HG03521 (cell line): ENCODE measurements around the gene HCST.
A peak's percentile ranks its signal among the peaks of the same experiment; 100 is the strongest.
"Not testable (repeated sequence)": the region's sequence is repeated elsewhere in the genome, so short reads cannot be mapped to it uniquely, and the experiment has no call there.

Source experiments
- ATAC-seq: cut with Tn5 transposase; IDR thresholded peaks from one replicate; pipeline ENCODE4 v1.9.1; 2021; ENCODE audit warnings: mild to moderate bottlenecking, moderate library complexity; ENCODE audit not compliant: unreplicated experiment

Gene HCST

DNA sequence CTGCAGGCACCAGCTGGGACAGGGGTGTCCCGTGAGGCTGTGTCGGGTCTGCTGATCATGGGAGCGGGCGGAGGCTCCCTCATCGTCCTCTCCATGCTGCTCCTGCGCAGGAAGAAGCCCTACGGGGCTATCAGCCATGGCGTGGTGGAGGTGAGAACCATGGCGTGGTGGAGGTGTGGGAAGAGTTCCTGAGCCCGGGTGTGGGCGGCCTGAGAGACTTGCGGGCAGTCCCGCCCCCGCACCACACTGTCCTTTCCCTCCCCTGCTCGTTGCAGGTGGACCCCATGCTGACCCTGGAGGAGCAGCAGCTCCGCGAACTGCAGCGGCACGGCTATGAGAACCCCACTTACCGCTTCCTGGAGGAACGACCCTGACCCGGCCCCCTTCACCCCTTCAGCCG, 23.3 kb upstream of the HCST start:
- no peak for ATAC-seq

DNA sequence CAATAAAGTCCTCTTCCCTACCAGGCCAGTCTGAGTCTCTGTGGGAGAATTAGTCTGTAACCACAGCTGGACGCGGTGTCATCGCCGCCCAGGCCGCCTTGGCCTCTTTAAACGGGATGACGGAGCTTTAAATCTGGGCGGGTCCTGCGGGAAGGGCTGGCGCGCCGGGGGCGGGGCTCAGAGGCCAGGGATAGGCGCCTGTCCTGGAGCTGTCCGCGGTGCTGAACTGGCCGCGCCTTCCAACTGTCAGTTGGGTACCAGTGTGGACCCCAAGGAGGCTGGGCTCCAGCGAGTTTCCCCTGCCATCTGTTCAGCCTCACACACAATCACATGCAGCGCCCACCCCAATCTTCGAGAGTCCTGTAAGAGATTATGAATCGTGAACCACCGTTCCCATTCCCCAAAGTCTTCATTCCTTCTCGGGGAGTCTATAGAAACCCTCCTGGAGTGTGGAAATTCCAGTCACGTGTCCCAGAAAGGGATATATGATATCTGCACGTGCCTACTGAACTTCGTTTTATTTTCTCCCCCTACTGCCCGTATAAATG, 22.5 kb upstream of the HCST start:
- ATAC-seq: no peak

DNA sequence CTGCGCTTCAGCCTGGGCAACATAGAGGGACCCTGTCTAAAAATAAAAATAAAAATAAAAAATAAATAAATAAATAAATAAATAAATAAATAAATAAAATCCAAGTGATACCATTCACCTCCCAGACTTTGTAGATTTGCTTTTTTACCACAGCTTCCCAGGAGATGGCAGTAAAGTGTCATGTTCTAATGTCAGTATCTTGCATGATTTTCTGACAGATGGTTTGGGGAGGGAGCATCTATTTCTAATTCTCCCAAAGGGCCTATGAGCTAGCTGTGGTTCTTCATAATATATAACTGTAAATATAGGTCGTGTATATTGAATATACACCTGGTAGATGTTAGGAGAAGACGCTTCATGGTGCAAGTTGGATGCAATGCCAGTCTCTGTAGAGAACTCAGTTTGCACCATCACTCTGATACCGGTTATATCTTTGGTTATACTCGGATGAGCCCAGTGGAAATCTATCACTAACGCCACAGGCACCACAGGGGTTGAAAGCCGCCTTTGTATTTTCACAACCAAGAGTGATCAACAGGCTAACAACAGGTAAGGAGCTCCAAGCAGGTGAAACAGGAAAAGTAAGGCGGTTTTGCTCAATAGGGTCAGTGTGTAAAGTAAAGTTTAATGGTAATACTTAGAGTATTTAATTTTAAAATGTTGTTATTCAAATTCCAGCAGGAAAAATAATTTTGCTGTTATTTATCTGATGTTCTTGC, 20.1 kb upstream of the HCST start:
- ATAC-seq: no peak

DNA sequence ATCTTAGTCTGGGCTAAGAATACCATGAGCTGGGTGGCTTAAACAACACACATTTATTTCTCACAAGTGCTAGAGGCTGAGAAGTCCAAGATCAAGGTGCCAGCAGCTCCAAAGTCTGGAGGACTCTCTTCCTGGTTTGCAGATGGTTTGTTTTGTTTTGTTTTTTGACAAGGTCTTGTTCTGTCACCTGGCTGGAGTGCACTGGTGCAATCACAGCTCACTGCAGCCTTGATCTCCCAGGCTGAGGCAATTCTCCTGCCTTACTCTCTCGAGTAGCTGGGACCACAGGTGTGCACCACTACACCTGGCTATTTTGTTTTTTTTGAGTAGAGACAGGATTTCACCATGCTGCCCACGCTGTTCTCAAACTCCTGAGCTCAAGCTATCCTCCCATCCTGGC, 18.4 kb upstream of the HCST start:
- ATAC-seq: no peak

DNA sequence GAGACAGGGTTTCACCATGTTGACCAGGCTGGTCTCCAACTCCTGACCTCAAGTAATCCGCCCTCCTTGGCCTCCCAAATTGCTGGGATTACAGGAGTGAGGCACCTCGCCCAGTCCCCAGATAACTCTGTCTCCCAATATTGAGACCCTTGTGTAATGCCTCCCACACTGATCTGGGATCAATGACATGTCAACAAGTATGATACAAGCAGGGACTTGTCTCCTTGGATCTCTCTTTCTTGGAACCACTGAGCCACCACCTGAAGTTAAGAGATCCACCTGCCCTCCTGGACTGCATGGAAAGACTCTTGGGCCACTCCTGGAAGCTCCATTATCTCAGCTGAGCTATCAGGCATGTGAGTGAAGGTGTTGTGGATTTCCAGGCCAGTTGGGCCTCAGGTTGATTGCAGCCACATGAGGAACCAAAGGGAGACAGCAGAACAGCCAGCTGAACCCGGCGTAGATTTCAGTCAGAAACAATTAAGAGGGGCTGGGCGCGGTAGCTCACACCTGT, 17.0 kb upstream of the HCST start:
- no peak for ATAC-seq

DNA sequence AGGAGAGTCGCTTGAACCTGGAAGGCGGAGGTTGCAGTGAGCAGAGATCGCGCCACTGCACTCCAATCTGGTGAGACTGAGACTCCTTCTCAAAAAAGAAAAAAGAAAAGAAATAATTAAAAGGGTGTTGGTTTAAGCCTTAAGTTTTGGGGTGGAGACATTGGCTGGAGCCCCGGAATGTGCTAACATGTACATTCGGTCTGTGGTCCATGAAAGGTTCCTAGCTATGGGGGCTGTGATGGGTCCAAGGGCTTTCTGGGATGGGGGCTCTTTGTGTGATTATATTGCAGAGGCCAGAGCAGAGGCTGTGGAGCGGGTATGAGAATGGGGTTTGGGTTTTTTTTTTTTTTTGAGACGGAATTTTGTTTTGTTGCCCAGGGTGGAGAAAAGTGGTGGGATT, 16.4 kb upstream of the HCST start:
- ATAC-seq: no peak

DNA sequence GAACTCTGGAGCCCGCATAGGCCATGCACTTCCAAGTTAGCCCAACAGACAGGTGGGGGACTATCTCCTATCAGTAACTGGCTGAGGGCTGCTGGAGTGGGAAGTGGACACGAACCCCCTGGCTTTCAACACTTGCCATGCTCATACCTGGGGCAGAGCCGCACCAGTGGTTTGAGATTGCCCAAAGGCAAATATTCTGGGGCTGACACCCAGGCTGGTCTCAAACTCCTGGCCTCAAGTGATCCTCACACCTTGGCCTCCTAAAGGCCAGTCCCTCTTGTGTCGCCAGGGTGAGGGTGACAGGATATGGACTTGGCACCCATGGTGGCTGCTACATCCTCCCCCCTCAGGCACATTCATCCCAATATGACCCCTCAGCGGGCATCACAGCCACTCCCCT, 15.1 kb upstream of the HCST start:
- ATAC-seq: no peak

DNA sequence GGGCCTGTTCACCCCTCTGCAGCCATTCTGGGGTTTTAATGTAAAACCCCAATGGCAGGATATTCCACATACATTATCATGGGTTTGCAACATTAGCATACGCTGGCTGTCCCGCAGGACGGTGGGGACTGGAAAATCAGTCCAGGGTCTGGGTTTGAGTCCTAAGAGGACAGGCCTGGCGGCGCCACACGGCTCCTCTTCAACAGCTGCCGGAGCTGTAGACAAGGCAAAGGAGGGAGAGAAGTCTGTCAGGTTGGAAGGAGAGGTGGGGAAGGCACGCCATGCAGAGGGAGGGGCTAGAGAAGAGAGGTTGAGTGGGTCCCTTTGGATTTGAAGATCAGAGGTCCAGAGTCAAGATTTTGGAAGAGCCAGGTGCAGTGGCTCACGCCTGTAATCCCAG, 13.9 kb upstream of the HCST start:
- no peak for ATAC-seq

DNA sequence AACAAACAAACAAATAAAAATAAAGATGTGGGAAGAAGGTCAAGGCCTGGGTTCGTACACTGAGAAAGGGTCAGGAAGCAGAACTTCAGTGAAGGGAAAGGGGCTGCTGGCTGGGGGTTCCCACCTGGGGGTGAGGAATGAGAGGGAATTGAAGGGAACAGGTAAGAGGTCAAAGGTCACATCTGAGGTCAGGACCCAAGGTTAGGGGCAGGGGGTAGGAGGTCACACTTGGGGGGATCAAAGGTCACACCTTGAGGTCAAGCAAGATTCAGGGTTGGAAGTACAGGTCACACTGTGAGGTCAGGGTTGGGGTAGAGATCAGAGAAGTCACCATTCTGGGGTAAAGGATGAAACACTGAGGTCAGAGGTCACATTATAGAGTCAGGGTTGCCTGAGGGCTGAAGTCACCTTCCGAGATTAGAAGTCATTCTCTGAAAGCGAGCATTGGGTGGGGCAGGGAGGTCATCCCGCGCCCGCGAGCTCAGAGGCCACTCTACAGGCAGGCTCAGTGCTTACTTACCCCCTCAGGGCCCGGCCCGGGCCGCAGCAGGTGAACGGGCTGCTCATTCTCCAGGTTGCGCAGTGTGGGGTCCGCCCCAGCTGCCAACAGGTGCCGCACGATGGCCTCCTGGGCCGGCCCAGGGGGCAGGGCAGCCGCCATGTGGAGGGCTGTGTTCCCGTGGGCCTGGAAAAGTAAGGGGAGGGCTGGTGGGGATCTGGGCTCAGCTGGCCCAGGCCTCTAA, 12.8 kb upstream of the HCST start:
- ATAC-seq: no peak

DNA sequence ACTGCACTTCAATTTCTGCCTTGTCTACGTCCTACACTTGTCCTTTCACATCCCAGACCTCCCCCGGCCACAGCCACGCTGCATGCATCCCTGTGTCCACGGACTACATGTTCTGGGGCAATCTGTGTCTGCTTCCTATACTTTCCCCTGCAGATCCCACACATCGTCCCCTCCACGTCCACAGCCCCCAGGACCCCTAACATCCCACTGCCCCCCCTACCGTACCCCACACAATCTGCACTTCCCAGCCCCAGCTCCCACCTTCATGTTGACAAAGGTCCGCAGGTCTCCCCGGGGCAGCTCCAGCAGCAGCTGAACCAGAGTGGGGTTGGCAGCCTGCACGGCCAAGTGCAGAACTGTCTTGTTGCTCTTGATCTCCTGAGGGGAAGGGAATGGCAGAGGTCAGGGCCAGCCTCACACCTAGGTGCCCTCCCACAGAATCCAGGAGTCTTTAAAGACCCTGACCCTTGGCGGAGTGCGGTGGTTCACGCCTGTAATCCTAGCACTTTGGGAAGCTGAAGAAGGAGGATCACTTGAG, 12.1 kb upstream of the HCST start:
- no peak for ATAC-seq

DNA sequence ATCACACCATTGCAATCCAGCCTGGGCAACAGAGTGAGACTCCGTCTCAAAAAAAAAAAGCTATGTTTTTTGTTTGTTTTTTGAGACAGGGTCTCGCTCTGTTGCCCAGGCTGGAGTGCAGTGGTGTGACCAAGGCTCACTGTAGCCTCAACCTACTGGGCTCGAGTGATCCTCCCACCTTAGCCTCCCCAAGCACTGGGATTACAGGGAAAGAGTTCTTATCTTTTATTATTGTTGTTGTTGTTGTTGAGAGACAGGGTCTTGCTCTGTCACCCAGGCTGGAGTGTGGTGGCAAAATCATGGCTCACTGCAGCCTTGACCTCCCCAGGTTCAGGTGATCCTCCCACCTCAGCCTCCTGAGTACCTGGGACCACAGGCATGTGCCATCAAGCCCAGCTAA, 10.5 kb upstream of the HCST start:
- ATAC-seq: not testable (repeated sequence)

DNA sequence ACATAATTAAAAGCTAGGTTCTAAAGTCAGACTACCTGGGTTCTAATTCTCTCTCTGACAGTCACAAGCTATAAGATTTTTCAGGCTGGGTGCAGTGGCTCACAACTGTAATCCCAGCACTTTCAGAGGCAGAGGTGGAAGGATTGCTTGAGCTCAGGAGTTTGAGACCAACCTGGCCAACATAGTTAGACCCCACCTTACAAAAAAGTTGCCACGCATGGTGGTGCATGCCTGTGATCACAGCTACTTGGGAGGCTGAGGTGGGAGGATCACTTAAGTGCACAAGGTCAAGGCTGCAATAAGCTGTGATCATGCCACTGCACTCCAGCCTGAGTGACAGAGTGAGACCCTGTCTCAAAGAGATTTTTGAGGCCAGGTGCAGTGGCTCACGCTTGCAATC, 8.0 kb upstream of the HCST start:
- no peak for ATAC-seq

DNA sequence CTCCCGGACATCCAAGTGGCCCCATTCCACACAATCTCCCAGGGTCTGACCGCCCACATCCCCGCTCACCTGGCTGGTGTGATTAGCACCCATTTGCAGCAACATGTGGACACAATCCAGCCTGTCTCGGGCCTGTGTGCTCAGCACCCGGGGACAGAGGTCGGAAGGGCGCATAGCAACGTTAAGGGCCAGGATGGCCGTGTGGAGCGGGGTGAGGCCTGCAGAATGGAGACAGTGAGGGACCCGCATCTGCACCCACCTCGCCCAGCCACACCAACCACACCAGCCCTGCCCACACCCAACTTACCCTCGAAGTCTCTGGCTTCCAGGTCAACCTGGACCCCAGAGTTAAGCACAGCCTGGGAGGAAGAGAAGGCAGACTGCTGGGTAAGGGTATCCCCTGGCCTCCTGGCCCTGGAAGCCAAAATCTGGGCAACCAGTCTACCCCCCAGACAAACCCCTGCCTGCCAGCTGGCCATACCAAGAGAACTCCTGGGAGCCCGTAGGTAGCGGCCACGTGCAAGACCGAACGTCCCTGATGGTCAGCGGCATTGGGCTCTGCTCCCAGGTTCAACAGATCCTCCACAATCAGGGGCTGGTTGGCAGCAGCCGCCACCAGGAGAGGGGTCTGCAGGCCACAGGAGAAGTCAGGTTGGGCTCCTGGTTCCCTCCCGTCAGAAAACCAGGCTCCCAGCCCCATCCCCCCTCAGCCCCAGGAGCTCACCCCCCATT, 6.3 kb upstream of the HCST start:
- no peak for ATAC-seq

DNA sequence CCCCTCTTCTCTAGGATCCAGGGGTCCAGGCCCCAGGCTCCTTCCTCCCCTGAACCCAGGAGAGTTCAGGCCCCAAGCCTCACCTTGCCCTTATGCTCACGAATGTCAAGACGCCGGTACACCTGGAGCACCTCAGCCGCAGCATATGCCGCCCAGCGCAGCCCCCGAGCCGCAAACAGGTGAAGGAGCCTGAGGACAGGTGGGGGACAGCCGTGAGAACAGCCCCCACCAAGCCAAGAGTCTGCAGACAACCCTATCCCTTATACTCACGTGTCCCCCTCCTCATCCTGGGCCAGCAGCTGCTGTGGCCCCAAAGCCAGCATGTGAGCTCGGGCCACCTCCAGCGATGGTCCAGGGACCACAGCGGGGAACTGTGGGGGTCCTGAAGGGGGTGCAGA, 5.7 kb upstream of the HCST start:
- ATAC-seq: no peak

DNA sequence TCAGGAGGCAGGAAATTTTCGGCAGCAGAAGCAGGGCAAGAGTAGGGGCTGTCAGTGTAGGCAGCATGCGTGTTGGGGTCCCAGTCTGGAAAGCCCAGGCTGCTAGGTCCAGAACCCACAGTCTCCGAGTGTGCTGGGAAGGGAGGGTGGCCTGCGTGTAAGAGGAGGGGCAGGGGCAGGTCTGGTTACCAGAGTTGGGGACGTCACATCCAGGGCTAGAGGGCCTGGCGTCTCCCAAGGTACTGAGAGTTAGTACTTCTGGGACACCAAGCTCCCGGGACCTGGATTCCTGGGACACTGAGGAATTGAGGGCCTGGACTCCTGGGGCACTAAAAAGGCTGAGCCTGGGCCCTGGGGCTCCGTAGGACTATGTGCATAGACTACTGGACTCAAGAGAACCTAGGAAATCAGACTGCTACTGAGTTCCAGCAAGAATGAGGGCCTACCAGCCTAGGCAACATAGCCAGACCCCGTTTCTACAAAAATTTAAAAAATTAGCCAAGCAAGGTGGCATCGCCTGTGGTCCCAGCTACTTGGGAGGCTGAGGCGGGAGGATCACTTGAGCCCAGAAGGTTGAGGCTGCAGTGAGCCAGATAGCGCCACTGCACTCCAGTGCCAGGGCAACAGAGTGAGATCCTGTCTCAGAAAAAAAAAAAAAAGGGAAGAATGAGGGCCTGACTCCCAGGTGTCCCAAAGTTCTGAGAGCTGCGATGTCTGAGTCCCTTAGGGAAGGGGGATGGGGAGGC, 4.5 kb upstream of the HCST start:
- no peak for ATAC-seq

DNA sequence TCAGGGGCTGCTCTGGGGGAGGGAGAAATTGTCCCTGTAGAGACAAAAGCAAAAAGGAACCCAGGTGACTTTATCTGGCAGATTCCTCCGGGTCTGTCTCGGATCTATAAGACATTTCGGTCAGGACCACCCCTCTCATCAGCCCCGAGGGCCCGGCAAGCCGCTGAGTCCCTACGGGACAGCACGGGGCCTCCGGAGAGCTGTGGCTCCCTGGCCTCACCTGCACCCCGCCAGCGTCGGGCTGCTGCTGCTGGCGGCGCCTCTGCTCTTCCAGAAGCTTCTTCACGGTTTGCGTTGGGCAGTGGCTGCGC, 3.9 kb upstream of the HCST start:
- no peak for ATAC-seq

DNA sequence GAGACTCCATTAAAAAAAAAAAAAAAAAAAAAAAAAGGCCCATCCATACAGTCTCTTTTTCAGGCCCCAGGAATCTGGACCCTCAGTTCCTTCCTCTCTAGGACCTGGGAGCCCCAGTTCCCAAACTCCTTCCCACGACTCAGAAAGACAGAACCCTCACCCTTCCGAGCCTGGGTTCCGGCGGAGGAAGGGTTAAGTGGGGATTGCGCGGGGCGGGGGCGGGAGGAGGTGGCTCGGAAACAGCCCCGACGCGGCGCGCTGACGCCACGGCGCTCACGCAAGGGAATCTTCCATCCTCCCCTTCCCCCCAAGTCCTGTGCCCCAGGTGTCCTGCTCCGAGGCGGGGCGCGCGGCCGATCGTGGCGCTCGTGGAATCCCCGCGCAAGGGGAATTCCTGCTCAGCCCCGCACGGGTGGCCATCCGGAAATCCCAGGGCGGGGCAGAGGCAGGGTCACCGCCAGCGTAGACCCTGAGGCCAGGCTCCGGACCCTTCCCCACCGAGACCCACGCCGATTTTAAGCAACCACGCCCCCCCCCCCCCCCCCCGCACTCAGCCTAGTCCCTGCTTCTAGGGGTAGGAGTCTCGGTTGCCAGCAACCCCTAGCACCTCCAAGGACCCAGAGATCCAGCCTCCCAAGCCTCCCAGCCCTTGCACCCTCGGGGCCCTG, 2.6 kb upstream of the HCST start:
- ATAC-seq: peak; percentile 49

DNA sequence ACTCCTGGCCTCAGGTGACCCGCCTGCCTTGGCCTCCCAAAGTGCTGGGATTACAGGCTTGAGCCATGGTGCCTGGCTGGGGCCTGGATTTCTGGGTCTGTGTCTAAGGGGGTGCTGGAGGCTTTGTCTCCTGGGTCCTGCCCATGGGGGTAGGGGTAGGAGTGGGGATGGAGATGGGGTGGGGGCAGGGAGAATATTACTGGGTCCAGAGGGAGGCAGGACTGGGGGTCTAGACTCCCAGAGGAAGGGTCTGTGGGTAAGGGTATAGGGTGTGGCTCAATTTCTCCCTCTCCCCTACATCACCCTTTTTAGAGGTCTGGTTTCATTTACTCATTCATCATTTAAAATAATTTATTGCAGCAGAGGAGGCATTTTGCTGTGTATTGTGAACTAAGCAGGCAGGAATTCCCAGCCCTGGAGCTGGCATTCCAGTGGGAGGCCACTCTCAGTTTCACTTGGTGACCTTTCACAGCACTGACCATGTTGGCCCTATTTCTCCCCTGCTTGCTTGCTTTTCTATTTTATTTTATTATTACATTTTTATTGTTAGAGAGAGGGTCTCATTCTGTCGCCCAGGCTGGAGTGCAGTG, 1.2 kb upstream of the HCST start:
- ATAC-seq: no peak

DNA sequence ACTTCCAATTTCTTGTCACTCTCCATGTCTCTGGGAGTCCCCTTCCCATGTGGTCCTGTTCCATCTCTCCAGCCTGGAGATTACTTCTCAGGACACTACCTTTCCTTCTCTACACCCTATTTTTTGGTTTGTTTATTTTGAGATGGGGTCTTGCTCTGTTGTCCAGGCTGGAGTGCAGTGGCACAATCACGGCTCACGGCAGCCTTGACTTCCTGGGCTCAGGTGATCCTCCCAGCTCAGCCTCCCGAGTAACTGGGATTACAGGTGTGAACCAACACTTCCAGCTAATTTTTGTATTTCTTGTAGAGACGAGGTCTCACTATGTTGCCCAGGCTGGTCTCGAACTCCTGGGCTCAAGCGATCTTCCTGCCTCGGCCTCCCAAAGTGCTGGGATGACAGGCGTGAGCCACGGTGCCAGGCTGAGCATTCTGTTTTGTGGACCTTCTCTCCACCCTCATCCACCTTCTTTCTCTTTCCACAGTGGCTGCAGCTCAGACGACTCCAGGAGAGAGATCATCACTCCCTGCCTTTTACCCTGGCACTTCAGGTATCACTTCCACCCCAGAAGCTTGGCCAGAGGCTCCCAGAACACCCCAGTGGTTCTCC, 644 bp downstream of the HCST start:
- no peak for ATAC-seq
